ENCODE measurements around the gene SLC17A9.

DNA sequence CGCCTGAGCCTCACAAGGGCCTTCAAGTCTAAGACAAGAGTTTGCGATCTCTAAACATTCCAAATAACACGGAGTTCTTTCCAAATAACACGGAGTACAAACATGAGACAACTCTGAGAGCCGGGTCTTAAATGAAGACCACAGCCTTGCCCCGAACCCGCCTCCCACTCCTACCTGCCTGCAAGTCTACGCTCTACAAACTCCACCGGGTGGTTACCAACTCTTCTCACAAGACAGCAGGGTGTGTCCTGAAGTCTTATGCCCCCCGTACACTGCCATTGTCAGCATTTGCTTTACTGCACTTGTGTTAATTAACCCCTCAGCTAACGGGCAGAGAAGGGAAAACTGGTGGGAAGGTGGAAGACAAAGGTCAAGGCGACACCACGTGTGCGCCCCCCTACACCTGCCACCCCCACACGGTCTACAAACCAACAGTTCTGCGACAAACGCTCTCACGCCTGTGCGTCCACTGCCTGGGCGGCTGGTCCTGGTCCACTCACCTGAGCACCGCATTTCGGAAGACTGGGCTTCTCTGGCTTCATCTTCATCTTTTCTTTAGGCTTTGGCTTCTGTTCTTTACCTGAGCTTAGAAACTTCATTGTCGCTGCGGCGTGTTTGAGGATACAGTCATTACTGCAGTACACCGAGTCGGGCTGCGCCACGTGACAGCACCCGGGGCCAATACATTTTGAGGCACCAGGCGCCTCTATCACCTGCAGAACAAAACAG, 45.7 kb upstream of the SLC17A9 start:
- TF ChIP-seq SIX5 (IDR thresholded peaks at IDR 0.05; ENCODE audit: low read depth, low read length) (no peak), CTCF (IDR thresholded peaks at IDR 0.05; ENCODE audit: control extremely low read depth in 1 of 3, insufficient read depth in 1 of 3, low read depth in 1 of 3, low read length in 3 of 3) (no peak), EZH2 (IDR thresholded peaks at IDR 0.05; ENCODE audit: low read depth, low read length, severe bottlenecking) (no peak), POLR2A (IDR thresholded peaks at IDR 0.05; ENCODE audit: control extremely low read depth in 1 of 2, low read depth in 2 of 2, low read length in 2 of 2) (no peak; a peak in 1 of 3 replicates), PHF8 (conservative IDR thresholded peaks at IDR 0.05; ENCODE audit: low read depth, low read length) (no peak), ZNF274 (IDR thresholded peaks at IDR 0.05; ENCODE audit: borderline replicate concordance, extremely low read depth, low read length) (no peak), RNF2 (IDR thresholded peaks at IDR 0.05; ENCODE audit: borderline replicate concordance, low read depth, low read length, missing control alignments, poor library complexity, severe bottlenecking) (no peak), USF2 (IDR thresholded peaks at IDR 0.05; ENCODE audit: low read length) (no peak), NRF1 (IDR thresholded peaks at IDR 0.05; ENCODE audit: low read depth, low read length) (no peak)
- TF ChIP-seq, protein P1, sequence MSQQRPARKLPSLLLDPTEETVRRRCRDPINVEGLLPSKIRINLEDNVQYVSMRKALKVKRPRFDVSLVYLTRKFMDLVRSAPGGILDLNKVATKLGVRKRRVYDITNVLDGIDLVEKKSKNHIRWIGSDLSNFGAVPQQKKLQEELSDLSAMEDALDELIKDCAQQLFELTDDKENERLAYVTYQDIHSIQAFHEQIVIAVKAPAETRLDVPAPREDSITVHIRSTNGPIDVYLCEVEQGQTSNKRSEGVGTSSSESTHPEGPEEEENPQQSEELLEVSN (IDR thresholded peaks at IDR 0.05): no peak

Data from H1 (cell line).